NCI-H345 treated with DMSO at 0.1 percent for 48 hours (cell line): ENCODE measurements around the gene TRAF5.
"Not testable (repeated sequence)": the region's sequence is repeated elsewhere in the genome, so short reads cannot be mapped to it uniquely, and the experiment has no call there.

Source experiments
- DNase-seq: peaks from one replicate; lab custom pipeline; 2025; ENCODE audit not compliant: unreplicated experiment; lab: John Stamatoyannopoulos, UW

Gene TRAF5

GRCh38 chr1:211326528-211327345 is at the start of gene TRAF5:
TSS of gene TRAF5 (plus strand) at chr1:211326833. CDS start at chr1:211353240, 26,407 bp downstream.
- no peak for DNase-seq

- no peak for DNase-seq
These were observed 47.3 kb upstream of the TRAF5 start for GRCh38 chr1:211279340-211279739.

- no peak for DNase-seq
These were observed 45.7 kb upstream of the TRAF5 start for GRCh38 chr1:211280910-211281309.

- no peak for DNase-seq
These were observed 45.2 kb upstream of the TRAF5 start for GRCh38 chr1:211281320-211282022.

- no peak for DNase-seq
These were observed 44.6 kb upstream of the TRAF5 start for GRCh38 chr1:211282023-211282373.

GRCh38 chr1:211285196-211285595 is 41.4 kb upstream of the TRAF5 start:
- no peak for DNase-seq

GRCh38 chr1:211287218-211287617 is 39.4 kb upstream of the TRAF5 start:
- no peak for DNase-seq

- no peak for DNase-seq
These were observed 34.2 kb upstream of the TRAF5 start for GRCh38 chr1:211292411-211292810.

GRCh38 chr1:211296396-211296795 is 30.2 kb upstream of the TRAF5 start:
- no peak for DNase-seq

- no peak for DNase-seq
These were observed 21.6 kb upstream of the TRAF5 start for GRCh38 chr1:211305044-211305443.

GRCh38 chr1:211309617-211310016 is 17.0 kb upstream of the TRAF5 start:
- no peak for DNase-seq

- DNase-seq, result no peak
These were observed 13.2 kb upstream of the TRAF5 start for GRCh38 chr1:211313392-211313791.

- DNase-seq, result no peak
These were observed 7.9 kb upstream of the TRAF5 start for GRCh38 chr1:211318576-211319280.

GRCh38 chr1:211319892-211320291 is 6.7 kb upstream of the TRAF5 start:
- DNase-seq, result no peak

GRCh38 chr1:211320980-211321379 is 5.7 kb upstream of the TRAF5 start:
- DNase-seq, result no peak

GRCh38 chr1:211321646-211322045 is 5.0 kb upstream of the TRAF5 start:
- not testable (repeated sequence) for DNase-seq

- DNase-seq, result peak; percentile 70
These were observed 3.2 kb upstream of the TRAF5 start for GRCh38 chr1:211323156-211324063.

- no peak for DNase-seq
These were observed 1.4 kb upstream of the TRAF5 start for GRCh38 chr1:211324992-211325775.

- no peak for DNase-seq
These were observed 499 bp upstream of the TRAF5 start for GRCh38 chr1:211326140-211326527.

- no peak for DNase-seq
These were observed 801 bp downstream of the TRAF5 start for GRCh38 chr1:211327346-211327921.
